Activated CD8-positive, alpha-beta memory T cell treated with anti-CD3 and anti-CD28 coated beads for 36 hours (primary cell): ENCODE data around the gene ALDH1L1. TPM values are rescaled to one million over a fixed set of nuclear protein-coding genes. Genes with fewer than 3 reads are reported as not detected.
"Not testable (repeated sequence)": the region's sequence is repeated elsewhere in the genome, so short reads cannot be mapped to it uniquely, and the experiment has no call there.

ENCODE experiments used
- CTCF ChIA-PET: fragments of 350-600 bp; sonication (Branson Sonifier 250); formaldehyde crosslinking; loops from one replicate; lab custom pipeline; 2021; ENCODE audit warnings: antibody characterized with exemption; lab: Charles Lee
- POLR2A ChIA-PET: fragments of 350-600 bp; sonication (Branson Sonifier 250); formaldehyde crosslinking; loops from one replicate; lab custom pipeline; 2021; ENCODE audit warnings: antibody characterized with exemption; lab: Charles Lee
- total RNA-seq, 2 experiments: library from RNA; stranded (reverse); gene quantifications; one replicate each; pipeline ENCODE4 v1.2.3, GENCODE V29; 2021

ALDH1L1 gene
- total RNA-seq, 2 experiments from 2014 or later = not detected

DNA sequence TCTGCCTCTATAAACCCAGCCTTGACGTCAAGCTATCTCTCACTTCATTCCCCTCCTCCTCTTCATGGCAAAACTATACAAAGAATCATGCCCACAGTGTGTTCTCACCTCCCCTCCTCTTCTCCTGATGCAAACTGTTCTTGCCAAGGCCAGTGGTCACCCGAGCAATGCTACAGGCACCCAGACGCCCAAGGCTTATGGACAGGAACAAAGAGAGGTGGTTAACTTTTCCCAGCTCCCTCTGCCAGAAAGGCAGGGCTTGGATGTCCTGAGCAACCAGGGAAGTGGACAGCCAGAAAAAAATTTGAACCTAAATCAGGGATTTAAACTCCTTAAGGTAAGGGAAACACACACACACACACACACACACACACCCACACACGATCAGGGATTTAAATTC, 101.5 kb downstream of the ALDH1L1 start:
- CTCF ChIA-PET = no interaction called here
- POLR2A ChIA-PET = no interaction called here

DNA sequence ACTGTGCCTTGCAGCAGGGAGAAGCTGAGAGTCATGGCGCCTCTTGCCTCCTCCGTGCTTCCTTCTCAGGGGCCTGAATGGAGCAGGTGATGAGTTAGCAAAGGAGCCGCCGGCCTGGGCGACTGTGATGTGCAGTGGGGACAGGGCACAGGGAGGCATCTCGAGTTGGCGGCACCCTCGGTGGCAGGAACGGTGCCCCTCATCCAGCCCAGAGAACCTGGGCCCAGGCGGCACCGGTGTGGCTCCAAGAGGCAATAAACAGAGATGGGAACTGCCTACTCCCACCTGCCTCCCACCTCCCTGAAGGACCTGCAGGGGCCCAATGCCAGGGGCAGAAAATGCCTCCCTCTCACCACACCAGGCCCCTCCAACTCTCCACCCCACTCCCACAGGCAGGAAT, 102.6 kb downstream of the ALDH1L1 start:
- CTCF ChIA-PET = no interaction called here
- POLR2A ChIA-PET = no interaction called here

DNA sequence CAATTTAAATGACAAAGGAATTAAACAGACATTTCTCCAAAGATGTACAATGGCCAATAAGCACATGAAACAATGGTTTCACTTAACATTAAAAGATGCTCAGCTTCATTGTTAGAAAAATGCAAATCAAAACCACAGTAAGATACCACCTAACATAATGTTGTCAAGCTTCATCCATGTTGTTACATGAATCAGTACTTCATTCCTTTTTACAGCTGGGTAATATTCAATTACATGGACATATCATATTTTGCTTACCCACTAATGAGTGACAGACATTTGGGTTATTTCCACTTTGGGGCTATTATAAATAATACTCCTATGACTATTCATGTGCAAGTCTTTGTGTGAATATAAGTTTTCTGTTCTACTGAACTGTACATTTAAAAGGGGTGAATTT, 104.2 kb downstream of the ALDH1L1 start:
- POLR2A ChIA-PET = no interaction called here
- CTCF ChIA-PET = no interaction called here

DNA sequence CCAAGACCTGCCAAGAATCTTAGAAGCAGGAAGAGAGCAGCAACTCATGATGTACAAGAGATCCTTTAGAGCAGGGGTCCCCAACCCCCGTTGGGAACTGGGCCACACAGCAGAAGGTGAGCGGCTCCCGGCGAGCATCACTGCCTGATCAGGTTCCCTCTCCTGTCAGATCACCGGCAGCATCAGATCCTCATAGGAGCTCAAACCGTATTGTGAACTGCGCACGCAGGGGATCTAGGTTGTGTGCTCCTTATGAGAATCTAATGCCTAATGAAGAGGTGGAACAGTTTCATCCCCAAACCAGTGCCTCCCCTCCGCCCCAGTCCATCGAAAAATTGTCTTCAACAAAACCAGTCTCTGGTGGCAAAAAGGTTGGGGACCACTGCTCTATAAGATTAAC, 110.2 kb downstream of the ALDH1L1 start:
- CTCF ChIA-PET = no interaction called here
- POLR2A ChIA-PET = no interaction called here

DNA sequence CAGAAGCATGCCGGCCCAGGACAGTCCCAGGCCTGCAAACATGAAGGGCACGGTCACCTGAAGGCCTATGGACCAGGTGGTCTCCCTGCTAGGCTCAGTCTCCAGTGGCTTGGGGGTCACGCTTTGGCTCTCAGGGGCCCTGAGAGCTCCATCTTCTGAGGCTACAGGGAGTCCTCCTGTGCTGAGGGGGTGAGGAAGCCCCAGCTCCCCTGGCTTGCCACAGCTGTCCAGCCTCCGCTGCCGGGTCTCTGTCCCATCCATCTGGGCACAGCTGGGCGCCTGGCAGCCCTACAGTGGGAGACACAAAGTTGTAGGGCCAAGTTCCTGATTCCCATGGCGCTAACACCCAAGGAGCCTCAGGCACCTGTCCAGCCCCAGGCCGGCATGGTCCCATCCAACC, 112.4 kb downstream of the ALDH1L1 start:
- ChIA-PET CTCF (no interaction called here), POLR2A (no interaction called here)

DNA sequence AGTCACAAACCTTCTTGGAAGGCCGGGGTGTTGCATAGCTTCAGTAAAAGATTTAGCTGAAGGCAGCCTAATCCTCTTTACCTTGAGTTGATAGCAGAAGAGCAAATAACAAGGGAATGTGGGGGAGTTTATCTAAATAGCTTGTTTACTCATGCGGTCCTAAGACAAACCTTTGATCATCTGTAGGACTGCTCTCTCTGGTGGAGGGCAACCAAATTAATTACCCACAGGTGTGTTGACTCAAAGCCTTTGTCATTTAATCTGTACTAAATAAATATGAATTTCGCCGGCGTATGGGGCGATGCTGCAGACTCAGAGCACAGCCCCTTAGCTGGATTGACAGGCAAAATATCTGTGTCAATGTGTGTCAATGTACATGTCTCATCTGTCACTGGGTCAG, 113.7 kb downstream of the ALDH1L1 start:
- POLR2A ChIA-PET, CTCF ChIA-PET: not testable (repeated sequence)

DNA sequence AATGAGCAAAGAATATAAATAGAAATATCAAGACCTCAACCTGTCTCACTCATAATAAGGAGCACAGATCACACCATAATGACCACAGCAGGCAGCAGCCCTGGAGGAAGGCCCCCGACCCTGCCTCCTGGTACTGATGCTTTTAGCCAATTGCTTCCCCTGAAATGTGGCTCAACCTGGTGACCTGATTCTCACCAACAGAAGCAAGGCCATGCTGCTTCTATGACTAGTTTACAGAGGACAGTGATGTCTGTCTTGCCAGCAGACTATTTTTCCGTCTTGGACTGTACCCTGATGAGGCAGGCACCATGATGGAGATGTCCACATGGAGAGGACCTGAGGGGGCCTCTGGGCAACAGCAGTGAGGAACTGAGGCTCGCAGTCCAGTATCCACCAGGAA, 114.5 kb downstream of the ALDH1L1 start:
- CTCF ChIA-PET = no interaction called here
- POLR2A ChIA-PET = no interaction called here

DNA sequence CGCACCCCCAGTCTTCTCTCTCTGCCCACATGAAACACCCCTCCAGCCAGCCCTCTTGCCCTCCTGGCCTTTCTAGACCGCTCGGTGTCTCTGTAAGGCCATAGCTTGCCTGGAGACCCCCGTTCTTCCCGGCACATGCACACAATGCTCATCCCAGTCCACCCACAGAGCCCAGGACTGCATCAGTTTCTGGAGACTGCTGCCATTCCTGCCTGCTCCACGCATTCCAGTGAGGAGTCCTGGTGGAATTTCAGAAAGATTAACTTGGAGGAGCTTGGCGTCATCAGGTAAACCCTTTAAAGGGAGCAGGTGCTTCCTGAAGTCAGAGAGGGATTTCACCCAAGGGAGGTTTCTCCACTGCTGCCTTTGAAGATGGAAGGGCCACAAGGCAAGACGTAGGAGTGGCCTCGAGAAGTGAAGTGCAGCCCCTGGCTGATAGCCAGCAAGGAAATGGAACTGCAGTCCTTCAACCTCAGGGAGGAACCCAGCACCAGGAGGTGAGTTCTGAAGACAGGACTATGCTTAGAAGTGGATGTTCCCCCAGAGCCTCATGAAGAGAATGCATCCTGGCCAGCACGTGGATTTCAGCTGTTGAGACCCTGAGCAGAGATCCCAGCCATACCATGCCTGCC, 115.6 kb downstream of the ALDH1L1 start:
- CTCF ChIA-PET = no interaction called here
- POLR2A ChIA-PET = no interaction called here

DNA sequence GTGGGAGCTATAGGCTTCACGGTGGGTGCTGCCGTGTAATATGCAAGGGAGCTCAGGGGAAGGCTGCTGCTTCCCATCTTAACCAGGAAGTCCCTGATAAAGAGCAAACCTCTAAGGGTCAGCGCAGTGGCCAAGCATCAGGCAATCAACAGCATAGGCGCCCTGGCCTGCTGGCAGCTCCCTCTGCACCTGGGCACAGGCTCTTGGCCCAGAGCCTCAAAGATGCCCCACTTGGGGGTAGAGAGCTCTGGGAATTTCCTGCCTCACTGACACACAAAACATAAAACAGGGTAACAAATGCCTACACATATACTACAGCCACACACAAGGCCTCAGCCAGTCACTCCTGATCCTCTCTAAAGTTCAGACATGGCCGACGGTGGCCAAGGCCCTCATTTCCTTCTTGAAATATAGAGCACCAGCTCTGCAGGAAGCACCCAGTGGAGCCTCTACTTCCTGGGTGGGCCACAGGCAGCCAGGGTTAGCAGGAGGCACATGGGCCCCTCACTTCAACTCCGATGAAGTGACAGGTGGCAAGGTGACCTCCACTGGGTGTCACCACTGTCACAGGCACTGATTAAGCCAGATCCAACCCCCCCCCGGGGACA, 116.9 kb downstream of the ALDH1L1 start:
- POLR2A ChIA-PET = no interaction called here
- CTCF ChIA-PET = no interaction called here

DNA sequence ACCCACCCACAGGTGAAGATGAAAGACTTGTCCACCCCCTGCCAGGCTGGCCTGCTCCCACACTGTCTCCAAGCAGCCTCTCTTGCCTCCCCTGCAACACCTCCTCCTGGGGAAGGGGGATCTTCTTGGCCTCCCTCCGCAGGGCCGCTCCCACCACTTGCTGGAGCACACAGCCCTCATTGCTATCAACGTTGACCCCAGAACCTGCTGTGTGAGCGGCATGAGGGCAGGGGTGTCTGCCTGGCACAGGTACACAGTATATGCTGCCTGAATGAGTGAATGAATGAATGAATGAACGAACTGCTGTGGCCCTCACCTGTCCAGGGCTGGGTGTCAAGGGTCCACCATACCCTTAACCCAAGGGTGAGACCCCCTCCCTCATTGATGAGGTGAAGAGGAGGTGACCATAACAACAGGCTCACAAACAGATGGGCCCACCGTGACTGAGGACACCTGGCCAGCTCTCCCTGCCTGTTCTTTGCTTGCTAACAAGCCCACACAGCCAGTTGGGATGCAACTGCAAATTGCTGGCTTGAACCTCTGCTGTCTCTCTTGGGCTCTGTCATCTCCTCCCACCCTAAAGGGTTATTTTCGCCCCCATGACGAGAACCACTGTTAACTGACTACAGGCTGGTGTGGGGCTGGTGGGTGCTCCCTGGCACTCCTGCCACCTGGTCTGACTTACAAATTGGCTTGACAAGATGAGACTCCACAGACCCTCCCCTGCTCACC, 118.9 kb downstream of the ALDH1L1 start:
- CTCF ChIA-PET = no interaction called here

DNA sequence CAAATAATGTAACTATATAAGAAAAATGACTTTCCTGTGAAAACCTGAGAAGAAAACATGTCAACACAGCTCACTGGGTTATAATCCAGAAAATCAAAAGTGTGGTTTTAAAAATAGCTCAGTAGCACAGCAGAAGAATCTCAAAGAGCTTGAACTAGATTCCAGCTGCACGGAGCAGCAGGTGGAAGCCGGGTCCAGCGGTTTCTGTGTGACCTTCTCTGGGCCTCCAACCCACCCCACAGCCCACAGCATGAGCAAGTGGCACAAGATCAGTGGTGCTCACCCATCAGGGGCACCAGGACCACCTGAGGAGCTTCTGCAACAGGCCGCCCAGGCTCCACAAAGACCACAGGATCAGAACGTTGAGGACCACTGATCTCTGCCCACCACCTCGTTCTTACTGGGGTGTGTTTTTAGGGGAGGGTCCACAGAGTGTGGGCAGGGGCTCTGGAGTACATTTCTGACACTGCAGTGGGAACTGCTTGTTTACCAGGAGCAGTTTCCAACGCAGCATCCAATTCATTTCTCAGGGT, 119.7 kb downstream of the ALDH1L1 start:
- ChIA-PET POLR2A (no interaction called here), CTCF (interaction anchor here (0.6 kb wide), 1 partner anchor 589 kb away, joined by 4 read pairs; no protein-coding TSS in a partner anchor)

More for the DNA sequence above, 118.9 kb downstream of the ALDH1L1 start:
- POLR2A ChIA-PET = no interaction called here

DNA sequence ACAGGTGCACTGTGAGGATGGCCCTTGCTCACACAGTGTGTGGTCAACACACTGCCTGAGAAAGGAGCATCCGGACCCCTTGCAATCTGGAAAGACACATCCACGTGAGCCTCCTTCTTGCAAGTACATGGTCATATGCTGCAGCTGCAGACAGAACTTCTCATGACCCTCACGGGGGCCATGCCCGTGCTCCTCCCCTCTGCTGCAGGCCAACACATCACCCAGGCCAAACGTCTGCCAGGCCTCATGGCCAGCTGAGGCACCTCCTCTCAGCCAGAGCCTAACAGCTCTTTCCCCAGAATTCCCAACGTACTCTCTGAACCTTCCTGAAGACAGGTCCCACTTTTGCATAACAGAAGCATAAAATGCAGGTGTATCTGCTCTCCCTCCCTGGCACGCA, 121.7 kb downstream of the ALDH1L1 start:
- ChIA-PET CTCF (no interaction called here), POLR2A (no interaction called here)

DNA sequence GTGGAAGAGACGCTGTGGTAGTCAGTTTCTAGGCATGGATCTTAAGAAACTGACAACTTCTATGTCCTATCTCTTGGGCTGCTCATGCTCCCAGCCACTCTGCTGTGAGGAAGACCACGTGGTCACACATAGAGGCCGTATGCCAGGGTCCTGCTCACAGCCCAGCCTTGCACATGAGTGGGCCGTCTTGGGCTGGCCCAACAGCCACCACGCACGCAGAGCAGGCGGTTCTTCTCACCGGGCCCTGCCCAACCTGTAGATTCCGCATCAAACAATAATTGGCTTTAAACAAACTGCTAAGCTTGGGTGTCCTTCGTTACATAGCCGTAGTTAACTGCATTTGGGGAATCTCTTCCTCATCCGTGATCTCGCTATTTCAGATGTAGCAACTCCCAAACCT, 122.5 kb downstream of the ALDH1L1 start:
- POLR2A ChIA-PET = no interaction called here
- CTCF ChIA-PET = no interaction called here

DNA sequence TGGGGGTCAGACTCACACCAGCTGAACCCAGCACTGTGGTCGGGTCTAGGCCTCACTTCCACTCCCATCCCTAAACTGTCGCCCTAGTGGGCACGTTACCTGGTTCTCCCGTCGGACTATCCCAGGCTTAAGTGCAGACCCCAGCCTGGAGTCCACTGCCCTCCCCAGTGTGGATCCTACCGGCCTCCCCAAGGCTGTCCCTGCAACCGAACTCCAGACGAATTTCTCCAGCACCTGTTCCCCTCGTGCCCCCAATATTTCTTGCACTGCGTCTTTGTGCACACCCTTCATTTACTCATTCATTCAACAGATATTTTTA, 122.9 kb downstream of the ALDH1L1 start:
- CTCF ChIA-PET = no interaction called here
- POLR2A ChIA-PET = no interaction called here

DNA sequence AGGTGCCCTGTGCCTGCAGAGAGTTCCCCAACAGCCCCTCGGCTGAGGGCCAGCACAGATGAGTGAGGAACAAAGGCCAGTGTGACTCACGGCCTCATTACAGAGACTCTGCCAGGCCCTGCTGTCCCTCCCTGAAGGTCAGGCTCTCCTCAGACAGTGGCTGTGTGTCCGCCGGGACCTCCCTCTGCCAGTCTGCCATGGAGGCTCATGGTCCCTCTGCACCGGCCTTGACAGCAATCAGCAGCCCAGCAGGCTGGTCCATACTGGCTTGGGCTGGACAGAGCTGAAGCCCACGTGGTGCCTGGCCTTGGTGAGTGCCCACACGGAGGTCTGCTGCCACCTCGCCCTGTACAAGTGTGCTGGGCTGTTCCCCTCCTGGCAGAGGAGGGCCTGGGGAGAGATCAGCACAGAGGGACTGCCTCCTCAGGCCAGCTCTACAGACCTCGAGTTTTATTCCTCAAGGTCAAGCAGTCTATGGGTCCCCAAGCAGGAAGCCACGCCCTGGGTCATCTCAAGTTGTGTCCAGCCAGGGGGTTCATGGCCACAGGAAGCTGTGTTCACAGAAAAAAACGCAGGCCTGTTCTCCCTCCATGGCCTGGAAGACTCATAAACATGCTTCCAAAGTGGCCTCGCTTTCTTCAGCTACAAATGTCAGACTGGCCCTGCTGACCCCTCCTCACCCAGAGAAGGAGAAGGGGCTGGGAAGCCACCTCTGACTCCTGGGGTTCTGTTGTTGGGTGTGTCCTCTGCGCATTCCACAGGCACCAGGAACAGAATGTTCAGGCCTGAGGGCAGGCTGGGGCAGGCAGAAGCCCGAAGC, 123.5 kb downstream of the ALDH1L1 start:
- ChIA-PET CTCF (no interaction called here), POLR2A (no interaction called here)

DNA sequence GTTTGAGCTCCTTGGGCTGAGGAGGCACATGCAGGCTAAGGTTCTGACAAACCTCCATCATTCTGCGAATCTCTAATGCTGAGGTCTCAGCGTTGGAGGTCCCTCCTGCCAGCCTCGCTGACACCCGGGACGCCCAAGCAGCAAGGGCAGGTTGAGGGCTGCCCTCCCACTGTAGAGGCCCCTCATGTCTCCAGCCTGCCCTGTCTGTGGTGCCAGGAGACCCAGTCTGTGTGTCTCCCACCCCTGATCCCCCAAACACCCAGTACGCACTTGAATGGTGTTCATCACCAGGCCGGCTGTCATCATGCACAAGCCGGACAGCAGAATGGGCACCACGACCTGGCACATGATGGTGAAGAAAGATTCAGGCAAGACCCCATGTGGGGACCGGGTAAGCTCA, 124.3 kb downstream of the ALDH1L1 start:
- ChIA-PET CTCF (no interaction called here), POLR2A (no interaction called here)

DNA sequence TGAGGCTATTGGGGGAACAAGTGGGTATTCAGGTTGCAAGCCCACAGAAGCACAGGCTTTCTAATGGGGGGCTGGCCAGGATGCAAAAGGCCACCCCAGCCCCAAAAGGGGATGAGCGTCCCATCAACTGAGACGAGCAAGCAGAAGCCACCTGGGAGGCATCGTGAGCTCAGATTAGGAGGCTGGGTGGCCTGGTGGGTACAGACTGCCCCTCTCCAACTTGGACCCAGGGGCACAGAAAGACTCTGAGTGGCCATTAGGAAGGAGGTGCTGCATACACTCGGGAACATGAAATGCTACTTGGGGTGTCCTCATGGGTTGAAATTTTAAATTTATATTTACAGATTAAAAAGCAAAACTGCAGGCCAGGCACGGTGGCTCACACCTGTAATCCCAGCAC, 125.5 kb downstream of the ALDH1L1 start:
- ChIA-PET POLR2A (no interaction called here), CTCF (no interaction called here)

DNA sequence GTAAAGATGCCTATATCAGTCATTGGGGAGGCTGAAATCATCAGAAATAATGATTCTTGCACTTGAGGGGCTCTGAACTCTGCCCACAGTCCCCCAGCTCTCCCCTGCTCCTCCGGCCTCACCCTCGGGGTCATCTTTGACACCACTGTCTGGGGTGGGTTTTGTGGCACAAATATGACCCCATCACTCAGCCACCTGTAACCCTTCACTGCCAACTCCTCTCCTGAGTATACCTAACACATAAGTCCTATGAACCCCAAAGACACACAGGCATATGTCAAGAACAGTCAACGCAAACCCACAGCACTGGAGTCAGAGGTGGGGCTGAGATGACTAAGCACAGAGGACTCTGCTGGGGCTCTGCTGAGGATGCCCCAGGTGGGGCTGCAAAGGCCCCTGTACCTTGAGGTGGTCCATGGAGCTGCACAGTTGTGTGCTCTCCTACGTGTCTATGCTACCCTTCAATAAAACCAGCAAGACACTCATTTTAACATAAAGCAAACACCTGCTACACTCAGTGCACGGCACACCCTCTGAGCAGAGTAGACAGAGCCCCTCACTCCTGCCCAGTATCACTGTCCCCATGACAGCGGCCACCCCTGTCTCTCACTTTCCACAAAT, 126.3 kb downstream of the ALDH1L1 start:
- ChIA-PET POLR2A (no interaction called here), CTCF (no interaction called here)
